ENCODE results near the gene FBXO15.

Gene FBXO15

DNA sequence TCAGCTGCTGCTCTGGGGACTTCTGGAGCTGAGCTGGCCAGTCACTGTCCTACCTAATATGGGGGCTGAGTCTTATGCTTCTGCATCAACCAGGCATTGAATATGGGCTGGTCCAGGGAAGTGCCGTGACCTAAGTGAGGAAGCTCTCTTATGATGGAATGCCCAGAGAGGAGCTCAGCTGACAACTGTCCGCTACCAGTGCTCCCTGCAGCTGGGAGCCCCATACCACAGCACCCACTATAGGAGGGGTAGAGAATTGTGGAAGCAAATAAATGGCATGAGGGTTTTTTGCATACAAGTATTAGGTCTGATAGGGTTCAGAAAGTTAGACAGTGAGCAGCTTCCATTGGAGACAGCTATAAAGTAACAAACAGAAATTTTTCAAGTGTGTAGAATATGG is 5.2 kb upstream of the FBXO15 start:
- DNase-seq: no peak

DNA sequence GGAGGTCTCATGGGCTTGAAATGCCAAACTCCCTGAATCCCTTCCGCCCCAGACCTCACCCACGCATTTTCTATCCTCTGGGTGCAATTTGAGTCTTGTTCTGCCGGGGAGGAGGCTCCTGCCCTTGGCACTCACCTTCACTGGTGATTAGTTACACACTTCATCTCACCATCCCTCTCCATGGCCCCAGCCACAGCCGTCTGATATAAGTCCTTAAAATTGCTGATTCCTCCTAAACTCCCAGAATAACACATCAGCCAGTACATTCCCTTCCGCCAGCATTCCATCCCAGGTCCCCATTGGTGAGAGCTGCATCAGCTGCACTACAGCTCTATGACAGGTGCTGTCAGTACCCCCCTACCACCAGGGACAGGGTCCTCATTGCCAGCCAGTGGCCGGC is 4.6 kb upstream of the FBXO15 start:
- DNase-seq: no peak

- no peak for DNase-seq
Observed at GRCh38 chr18:74149878-74150277, 2.2 kb upstream of the FBXO15 start.

GRCh38 chr18:74148543-74149070 is 973 bp upstream of the FBXO15 start:
- DNase-seq: no peak

- DNase-seq: no peak
Observed at GRCh38 chr18:74147491-74147778, 199 bp downstream of the FBXO15 start.

GRCh38 chr18:74146756-74147155 is 878 bp downstream of the FBXO15 start:
- DNase-seq: no peak

GRCh38 chr18:74142252-74142651 is 5.4 kb downstream of the FBXO15 start:
- DNase-seq: no peak

DNA sequence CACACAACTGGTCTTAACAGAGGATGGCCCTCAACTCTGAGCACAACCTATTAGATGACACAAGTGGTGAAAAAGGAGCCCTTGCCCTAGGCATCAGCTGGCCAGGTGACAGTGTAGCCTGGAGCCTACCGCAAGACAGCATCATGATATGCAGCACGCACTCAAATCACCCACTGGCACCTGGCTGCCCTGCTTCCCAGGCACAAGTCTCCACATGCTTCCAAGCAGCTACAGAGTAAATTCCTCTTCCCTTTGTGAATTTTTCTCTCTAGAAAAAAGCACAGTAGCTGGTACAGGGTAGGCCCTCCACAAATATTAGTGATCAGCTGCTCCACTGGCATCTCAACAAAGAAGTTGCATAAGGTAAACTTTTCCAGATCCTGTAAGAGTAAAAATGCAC is 6.0 kb downstream of the FBXO15 start:
- DNase-seq: no peak

DNA sequence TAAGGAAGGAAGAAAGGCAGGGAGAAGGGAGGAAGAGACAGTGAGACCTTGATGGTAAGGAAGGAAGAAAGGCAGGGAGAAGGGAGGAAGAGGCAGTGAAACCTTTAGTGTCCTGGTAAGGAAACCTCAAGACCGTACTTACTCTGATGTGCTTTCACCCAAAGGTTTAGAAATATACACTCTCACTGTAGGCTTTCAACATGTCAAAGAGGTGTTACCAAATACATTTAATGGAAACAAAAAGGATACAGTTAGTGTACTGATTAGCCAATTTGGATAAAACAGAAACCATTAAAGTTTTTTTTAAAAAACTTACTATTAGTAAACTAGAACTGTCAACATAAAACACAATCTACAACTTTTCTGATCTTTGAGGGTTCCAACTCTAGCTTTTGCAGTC is 7.1 kb downstream of the FBXO15 start:
- no peak for DNase-seq

GRCh38 chr18:74139888-74140287 is 7.7 kb downstream of the FBXO15 start:
- no peak for DNase-seq

GRCh38 chr18:74139411-74139810 is 8.2 kb downstream of the FBXO15 start:
- no peak for DNase-seq

- DNase-seq: no peak
Observed at GRCh38 chr18:74137920-74138538, 9.6 kb downstream of the FBXO15 start.

DNA sequence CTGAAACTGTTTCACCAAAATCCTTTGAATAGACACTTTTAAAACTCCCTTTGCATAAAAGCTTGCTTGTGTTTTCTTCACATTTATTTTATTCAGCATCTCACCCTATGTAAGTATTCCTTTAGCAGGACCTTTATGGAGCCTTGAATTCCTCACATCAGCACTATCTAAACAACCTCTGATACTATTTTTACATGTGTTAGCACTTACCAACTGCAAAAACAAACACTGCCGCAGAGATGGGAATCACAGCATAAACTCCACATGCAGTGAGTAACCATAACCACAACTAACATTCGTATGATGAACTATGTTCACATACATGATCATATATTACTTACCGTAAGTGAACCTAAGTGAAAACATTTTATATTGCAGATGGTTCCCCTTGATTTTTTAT is 15.4 kb downstream of the FBXO15 start:
- DNase-seq: no peak

DNA sequence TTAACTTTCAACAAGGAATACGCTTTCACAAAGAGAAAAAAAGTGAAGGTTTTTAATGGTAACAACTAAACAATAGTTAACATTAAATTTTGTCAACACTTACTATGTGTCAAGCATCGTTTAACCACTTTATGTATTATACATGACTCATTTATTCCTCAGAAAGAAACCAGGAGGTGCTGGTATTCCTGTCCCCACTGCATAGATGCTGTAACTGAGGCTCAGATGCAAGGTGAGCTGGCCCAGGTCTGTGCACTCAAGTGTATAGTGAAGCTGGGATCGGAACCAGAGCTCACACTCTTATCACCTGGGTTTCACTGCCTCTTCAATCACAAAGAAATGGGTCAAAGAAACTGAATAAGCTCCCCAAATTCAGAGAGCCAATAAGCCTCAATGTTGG is 16.5 kb downstream of the FBXO15 start:
- DNase-seq: no peak

GRCh38 chr18:74128159-74128558 is 19.5 kb downstream of the FBXO15 start:
- DNase-seq: no peak

DNA sequence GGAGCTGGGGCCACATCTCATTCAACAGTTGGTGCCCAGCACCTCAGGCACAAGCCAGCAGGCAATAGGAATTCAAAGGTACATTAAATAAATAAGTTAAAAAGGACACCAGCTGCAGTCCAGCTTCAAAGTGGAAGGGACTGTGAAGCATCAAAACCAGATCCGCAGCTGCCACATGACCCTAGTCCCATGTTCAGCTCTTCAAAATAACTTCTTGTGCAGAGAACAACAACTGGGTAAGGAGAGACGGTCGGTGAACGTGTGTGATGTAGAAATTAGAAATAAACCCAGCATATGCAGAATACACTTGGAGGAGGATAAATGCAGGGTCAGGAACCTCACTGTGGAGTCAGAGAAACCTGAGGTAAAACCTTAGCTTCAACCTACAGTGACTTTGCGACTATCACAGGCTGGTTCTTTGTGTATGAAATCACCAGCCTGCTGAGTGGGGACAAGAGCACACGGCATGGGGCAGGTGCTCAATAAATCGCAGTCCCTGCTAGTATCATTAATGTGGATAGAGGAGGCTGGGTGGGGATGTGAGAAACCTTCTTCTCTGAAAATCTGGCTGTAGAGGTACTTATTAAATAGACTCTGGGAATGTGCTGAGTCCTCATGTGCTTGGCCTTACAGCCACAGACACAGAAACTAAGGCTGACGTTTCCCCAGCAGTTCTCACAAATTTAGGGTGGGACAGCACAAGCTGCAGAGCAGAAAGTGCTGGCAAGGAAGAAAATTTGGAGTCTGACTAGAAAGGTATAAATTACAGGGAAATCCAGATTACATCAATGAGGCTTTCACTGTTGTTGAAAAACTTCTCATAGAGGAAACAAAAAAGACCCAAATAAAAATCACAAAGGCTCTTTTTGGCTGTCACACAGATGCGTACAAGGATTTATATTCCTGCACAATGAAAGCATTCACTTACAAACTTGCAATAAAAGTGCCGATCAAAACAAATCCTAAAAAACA is 20.7 kb downstream of the FBXO15 start:
- no peak for DNase-seq

GRCh38 chr18:74124642-74125041 is 23.0 kb downstream of the FBXO15 start:
- no peak for DNase-seq

- DNase-seq: no peak
Observed at GRCh38 chr18:74123200-74123599, 24.4 kb downstream of the FBXO15 start.

DNA sequence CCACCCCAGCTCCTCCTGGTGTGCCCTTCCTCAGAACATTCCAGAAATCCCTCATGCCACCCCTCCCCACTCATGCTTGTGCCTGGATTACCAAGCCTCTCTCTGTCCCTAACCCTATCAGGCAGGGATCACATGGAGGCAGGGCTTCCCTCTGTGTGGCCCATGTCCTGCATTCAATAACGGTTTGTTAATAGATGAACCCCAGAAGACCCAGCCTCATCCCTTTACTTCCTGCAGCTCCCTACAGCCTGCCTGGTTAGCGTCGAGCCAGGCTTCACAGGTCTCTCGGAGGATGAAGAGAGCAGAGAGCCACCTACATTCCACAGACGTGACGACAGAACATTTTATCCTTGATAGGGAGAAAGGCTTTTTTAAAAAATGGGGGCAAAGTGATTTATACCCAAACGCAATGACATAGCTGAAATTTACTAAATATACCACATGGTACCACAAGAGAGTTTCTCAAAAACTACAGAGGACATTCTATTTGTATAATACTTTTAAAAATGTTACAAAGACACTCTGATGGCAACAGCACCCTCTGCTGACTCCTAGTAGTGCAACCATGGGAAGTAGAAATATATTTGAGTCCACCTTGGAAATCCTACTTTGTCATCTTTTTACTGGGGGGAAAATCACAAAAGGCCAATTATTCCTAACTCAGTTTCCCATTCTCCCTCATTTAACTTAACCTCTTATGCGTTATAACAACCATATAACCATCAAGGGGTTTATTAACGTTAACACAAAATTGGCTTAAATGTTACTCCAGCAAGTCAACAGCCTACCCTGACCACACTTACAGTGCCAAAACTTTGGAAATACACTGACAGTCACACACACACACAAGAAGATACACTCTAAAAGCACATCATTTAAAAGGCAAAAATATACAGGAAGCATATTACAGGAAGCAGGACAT is 30.7 kb downstream of the FBXO15 start:
- peak; percentile 8 for DNase-seq

- DNase-seq: no peak
Observed at GRCh38 chr18:74115046-74115445, 32.6 kb downstream of the FBXO15 start.

DNA sequence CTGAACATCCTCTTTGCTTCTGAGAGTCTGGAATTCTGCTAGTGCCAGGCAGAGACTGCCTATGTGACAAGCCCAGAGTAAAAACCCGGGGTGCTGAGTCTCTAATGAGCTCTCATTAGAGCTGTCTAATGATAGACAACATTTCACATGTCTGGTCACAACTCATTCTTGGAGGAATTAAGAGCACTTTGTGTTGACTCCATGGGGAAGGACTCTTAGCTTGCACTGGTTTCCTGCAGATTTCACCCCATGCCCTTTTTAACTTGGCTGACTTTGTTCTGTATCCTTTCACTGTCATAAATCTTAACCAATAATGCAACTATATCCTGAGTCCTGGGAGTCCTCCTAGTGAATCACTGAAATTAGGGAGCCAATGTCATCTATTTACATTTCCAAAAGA is 33.5 kb downstream of the FBXO15 start:
- no peak for DNase-seq

DNA sequence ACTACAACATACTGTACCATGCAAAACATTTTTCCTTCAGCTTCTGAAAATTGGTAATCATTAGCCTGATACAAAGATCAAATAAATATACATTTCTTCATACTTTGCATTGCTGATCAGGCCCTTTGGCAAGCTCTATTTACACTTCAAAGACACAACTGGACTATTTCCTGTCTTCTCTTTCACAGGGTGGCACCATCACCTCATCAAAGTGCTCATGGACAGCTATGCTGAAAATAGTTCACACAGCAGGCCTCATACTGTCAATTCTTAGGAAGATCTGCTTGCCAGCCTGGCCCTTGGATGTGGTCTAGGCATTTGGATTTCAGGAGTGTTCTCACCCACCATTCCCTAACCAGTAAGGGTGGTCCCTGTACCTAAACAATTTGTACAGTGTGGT is 33.9 kb downstream of the FBXO15 start:
- no peak for DNase-seq

- DNase-seq: no peak
Observed at GRCh38 chr18:74110976-74111375, 36.7 kb downstream of the FBXO15 start.

Measured in NCI-H1092 treated with DMSO at 0.1 percent for 48 hours (cell line).